Spleen (tissue), 11 donors: ENCODE results near the gene TMPRSS6. TPM values are rescaled to one million over a fixed set of nuclear protein-coding genes. Genes with fewer than 3 reads are reported as not detected.

ENCODE experiments used
- DNase-seq: peaks from one replicate; pipeline ENCODE4 v3.0.0-alpha.2; 2020
- H3K27ac ChIP-seq, 8 donors: fragments of 200-600 bp; sonication (generic) in 7 of 8; 1 replicate in 4 of 8; 2 replicates in 4 of 8; pipeline versions ENCODE4 v1.5.0 to v1.8.0; 2016 to 2021; ENCODE audit warnings: inconsistent platforms in 4 of 8, mild to moderate bottlenecking in 4 of 8, moderate library complexity in 1 of 8
- H3K27me3 ChIP-seq, 7 donors: fragments of 200-600 bp; sonication (generic) in 6 of 7; replicated peaks in 1 of 7; 1 replicate in 4 of 7; 2 replicates in 3 of 7; pipeline versions ENCODE4 v1.5.0 to v1.8.0; 2016 to 2021; ENCODE audit warnings: inconsistent platforms in 3 of 7, mild to moderate bottlenecking in 1 of 7
- H3K36me3 ChIP-seq, 6 donors: fragments of 200-600 bp; sonication (generic) in 5 of 6; 1 replicate in 4 of 6; 2 replicates in 2 of 6; pipeline versions ENCODE4 v1.5.0 to v1.8.0; 2016 to 2021; ENCODE audit warnings: inconsistent platforms in 2 of 6
- H3K4me1 ChIP-seq, 6 donors: fragments of 200-600 bp; sonication (generic) in 5 of 6; 1 replicate in 3 of 6; 2 replicates in 3 of 6; pipeline versions ENCODE4 v1.5.0 to v1.8.0; 2016 to 2021; ENCODE audit warnings: inconsistent platforms in 3 of 6
- H3K4me3 ChIP-seq, 8 donors: fragments of 200-600 bp; sonication (generic) in 7 of 8; 1 replicate in 4 of 8; 2 replicates in 4 of 8; pipeline versions ENCODE4 v1.5.0 to v1.8.0; 2016 to 2021; ENCODE audit warnings: inconsistent platforms in 4 of 8, mild to moderate bottlenecking in 4 of 8, moderate library complexity in 2 of 8
- H3K9me3 ChIP-seq, 8 donors: fragments of 200-600 bp; sonication (generic) in 7 of 8; 1 replicate in 4 of 8; 2 replicates in 4 of 8; pipeline versions ENCODE4 v1.5.0 to v1.8.0; 2016 to 2021; ENCODE audit warnings: inconsistent platforms in 4 of 8
- POLR2A ChIP-seq, 3 donors: fragments of 450-650 bp; IDR thresholded peaks; one replicate each; pipeline ENCODE4 v1.5.1; 2017; ENCODE audit warnings: antibody characterized with exemption in 3 of 3, mild to moderate bottlenecking in 1 of 3
- POLR2AphosphoS5 ChIP-seq, 3 donors: sonication (generic); formaldehyde crosslinking; IDR thresholded peaks; one replicate each; pipeline ENCODE4 v1.5.1; 2017; ENCODE audit warnings: antibody characterized with exemption in 3 of 3
- WGBS, 5 donors: extraction: QIAGEN DNeasy Blood & Tissue Kit in 3 of 5; methylation state at CpG; one replicate each; pipeline versions ENCODE4 v1.1.5 to v1.1.7; 2013 to 2018; 5-methylcytosine and 5-hydroxymethylcytosine counted together
- intact Hi-C: fragments of 100-400 bp; cut with DNase I; formaldehyde crosslinking; loops from one replicate; pipeline ENCODE4 v1.15.0; 2023; ENCODE audit warnings: low total_unique reads
- polyA plus RNA-seq, 3 donors: library from polyadenylated mRNA; stranded (reverse); fragments of 200-250 nt; gene quantifications; one replicate each; pipeline ENCODE4 v1.2.1, GENCODE V29; 2013
- total RNA-seq, 7 donors: library from RNA; depleted of rRNA in 3 of 7; stranded (reverse); fragments of >200 nt in 3 of 7; fragmentation: NEBNext Ultra II Directional in 4 of 7; extraction: Animal tissue kit (Norgen Biotek cat#: 25700) in 4 of 7; gene quantifications; one replicate each; pipeline versions ENCODE4 v1.1.0 to v1.2.1, GENCODE V29; 2016 to 2021
- TF ChIP-seq, protein P1 (sequence below), 11 experiments: fragments of 200-600 bp in 7 of 11; fragments of 450-650 bp in 4 of 11; sonication (generic) in 4 of 11; IDR thresholded peaks in 8 of 11; conservative IDR thresholded peaks in 3 of 11; 1 replicate in 7 of 11; 2 replicates in 4 of 11; pipeline versions ENCODE4 v1.4.0 to v1.8.0; 2016 to 2021; ENCODE audit warnings: antibody characterized with exemption in 11 of 11, inconsistent platforms in 4 of 11, mild to moderate bottlenecking in 1 of 11
- donor health status: healthy with polysubstance abuse.
- donor health status: DM: no; HTN: no; CAD: no; lungs with moderate emphysema.
- donor health status: DM: no; HTN: no; CAD: no.
- donor health status: Bipolar disorder and iron deficiency.
- donor health status: healthy.
- donor health status: DM: no; HTN: no; CAD: no.
- donor health status: DM: yes; HTN: yes; CAD: no.

Gene TMPRSS6
- total and polyA plus RNA-seq, 10 donors = 0.09 to 0.55 (median 0.28) TPM; not detected in 5

DNA sequence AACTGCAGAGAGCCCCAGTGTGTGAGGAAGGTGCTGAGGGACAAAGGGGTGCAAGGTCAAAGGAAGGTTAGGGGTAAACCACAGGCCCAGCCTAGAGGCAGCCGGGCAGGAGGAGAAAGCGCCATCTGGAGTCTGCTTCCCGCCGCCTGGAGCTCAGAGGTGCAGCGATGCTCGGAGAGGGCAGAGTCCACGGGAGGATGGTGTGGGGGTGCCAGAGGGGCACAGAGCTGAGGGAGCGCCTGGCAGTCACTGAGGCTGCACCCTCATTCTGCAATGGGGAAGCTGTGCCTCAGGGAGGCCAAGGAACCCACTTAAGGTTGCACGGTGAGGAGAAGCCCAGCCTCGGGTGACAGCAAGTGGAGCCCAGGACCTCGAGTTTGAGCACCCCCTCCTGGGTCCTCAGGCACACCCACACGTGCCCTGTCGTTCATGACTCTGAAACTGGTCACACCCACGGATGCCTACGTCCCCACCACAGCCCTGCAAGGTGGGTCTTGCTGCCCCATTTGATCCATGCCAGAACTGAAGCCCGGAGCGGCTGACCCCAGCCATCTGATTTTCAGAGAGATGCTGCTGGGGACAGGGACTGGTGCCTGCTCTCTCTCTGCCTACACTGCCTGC is 38.6 kb upstream of the TMPRSS6 start:
- WGBS, 5 donors = 46 to 73% (median 61%) methylated on average over 15 to 17 of the region's 17 CpGs
- Histone ChIP-seq H3K27me3 (peaks cover 0 to 7% (median 0%) of the 10 kb centered on the region in 7 donors), H3K36me3 (peaks cover 0 to 11% (median 0%) of the 10 kb centered on the region in 6 donors), H3K4me1 (peaks cover 0 to 69% (median 10%) of the 10 kb centered on the region in 6 donors), H3K4me3 (peak overlapping the region in 7 of 8 donors; percentile 24 to 70 (median 42)), H3K9me3 (peaks cover 0 to 4% (median 0%) of the 10 kb centered on the region in 8 donors), H3K27ac (peak overlapping the region in 6 of 8 donors; percentile 6 to 89 (median 83))
- DNase-seq = peak; percentile 73
- intact Hi-C loops = no loop called here
- TF ChIP-seq POLR2A (IDR thresholded peaks at IDR 0.05) (no peak), POLR2AphosphoS5 (IDR thresholded peaks at IDR 0.05) (no peak)
- TF ChIP-seq, protein P1, sequence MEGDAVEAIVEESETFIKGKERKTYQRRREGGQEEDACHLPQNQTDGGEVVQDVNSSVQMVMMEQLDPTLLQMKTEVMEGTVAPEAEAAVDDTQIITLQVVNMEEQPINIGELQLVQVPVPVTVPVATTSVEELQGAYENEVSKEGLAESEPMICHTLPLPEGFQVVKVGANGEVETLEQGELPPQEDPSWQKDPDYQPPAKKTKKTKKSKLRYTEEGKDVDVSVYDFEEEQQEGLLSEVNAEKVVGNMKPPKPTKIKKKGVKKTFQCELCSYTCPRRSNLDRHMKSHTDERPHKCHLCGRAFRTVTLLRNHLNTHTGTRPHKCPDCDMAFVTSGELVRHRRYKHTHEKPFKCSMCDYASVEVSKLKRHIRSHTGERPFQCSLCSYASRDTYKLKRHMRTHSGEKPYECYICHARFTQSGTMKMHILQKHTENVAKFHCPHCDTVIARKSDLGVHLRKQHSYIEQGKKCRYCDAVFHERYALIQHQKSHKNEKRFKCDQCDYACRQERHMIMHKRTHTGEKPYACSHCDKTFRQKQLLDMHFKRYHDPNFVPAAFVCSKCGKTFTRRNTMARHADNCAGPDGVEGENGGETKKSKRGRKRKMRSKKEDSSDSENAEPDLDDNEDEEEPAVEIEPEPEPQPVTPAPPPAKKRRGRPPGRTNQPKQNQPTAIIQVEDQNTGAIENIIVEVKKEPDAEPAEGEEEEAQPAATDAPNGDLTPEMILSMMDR (IDR thresholded peaks at IDR 0.05 in 8 of 11, conservative IDR thresholded peaks at IDR 0.05 in 3 of 11) = no peak

DNA sequence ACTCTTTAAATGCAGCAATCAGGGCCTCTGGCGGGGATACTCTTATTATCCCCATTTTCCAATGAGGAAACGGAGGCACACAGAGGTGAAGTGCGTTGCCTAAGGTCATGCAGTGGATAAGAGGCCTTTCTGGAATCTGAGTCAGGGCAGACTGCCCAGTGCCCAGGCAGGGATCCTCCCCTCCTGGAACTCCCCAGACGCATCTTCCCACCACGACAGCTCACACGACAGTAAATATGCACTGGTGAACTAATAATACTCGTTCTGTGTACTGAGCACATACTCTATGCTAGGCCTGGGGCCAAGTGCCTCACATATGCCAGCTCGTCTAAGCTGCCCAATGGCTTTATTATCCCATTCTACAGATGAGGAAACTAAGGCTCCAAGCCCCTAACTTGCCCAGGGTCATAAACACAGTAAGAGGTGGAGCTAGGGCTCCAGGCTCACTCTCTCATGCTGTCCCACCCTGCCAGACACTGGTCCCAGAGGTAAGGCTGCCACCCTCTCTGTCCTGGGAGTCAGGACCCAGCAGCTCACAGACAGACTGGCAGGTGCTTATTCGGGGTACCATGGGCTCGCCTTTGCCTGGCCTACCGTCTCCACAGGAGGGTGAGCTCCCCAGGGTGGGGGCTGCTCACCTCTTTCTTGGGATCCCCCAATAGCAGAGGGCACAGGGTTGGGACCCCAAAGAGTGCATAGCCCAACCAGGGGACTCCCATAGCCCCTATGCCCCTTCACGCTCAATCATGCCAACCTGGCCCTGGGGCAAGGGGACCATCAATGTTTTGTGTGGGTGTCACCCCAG is 37.9 kb upstream of the TMPRSS6 start:
- DNase-seq = peak; percentile 70
- H3K4me3 ChIP-seq = peak overlapping the region in 7 of 8 donors; percentile 24 to 70 (median 42)

DNA sequence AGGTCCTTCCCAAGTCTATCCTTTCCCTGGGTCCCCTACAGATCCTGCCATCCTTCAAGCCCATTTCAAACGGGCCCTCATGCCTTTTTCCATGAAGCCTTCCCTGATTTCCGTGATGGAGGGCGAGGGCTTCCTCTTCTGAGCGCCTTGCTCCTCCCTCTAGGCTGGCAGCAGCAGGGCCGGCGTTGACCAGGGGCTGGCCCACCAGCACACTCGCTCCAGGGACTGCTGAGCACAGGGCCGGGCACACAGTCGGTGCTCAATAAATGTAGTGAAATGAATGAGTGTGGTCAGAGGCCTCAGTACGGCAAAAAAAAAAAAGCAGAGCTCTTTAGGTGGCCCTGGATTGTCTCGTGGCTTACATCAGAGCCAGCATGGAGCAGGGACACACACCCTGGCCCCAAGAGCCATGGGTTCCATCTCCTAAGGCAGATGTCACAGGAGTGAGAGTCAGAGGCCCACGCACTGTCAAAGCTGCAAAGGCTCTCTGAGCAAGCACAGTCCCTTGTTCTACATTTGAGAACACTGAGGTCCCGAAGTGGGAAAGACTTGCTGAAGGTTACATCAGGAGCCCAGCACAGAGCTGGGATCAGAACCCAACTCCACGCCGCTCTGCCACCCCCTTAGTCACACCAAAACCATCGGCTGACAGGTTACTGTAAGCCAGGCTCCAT is 37.1 kb upstream of the TMPRSS6 start:
- peak overlapping the region in 5 of 8 donors; percentile 17 to 70 (median 45) for H3K4me3 ChIP-seq
- peaks cover 0 to 70% (median 10%) of the 10 kb centered on the region in 6 donors for H3K4me1 ChIP-seq
- DNase-seq = peak; percentile 36
- intact Hi-C loops = no loop called here
- peaks cover 0 to 26% (median 5%) of the 10 kb centered on the region in 6 donors for H3K36me3 ChIP-seq
- 65 to 83% (median 73%) methylated on average over 16 of the region's 16 CpGs for WGBS, 5 donors
- peak overlapping the region in 6 of 8 donors; percentile 9 to 89 (median 83) for H3K27ac ChIP-seq
- H3K27me3 ChIP-seq = peaks cover 0 to 7% (median 0%) of the 10 kb centered on the region in 7 donors
- peaks cover 0 to 4% (median 0%) of the 10 kb centered on the region in 8 donors for H3K9me3 ChIP-seq
- TF ChIP-seq POLR2AphosphoS5 (IDR thresholded peaks at IDR 0.05) = no peak
- TF ChIP-seq, protein P1 (IDR thresholded peaks at IDR 0.05 in 8 of 11, conservative IDR thresholded peaks at IDR 0.05 in 3 of 11) = no peak

More for the DNA sequence above, 37.9 kb upstream of the TMPRSS6 start:
- Histone ChIP-seq H3K36me3 (peaks cover 0 to 19% (median 1%) of the 10 kb centered on the region in 6 donors), H3K27ac (peak overlapping the region in 4 of 8 donors; percentile 82 to 89 (median 84)), H3K9me3 (peaks cover 0 to 4% (median 0%) of the 10 kb centered on the region in 8 donors), H3K4me1 (peaks cover 0 to 70% (median 10%) of the 10 kb centered on the region in 6 donors), H3K27me3 (peaks cover 0 to 7% (median 0%) of the 10 kb centered on the region in 7 donors)
- intact Hi-C loops = no loop called here
- TF ChIP-seq, protein P1 (IDR thresholded peaks at IDR 0.05 in 8 of 11, conservative IDR thresholded peaks at IDR 0.05 in 3 of 11) = no peak
- no peak for TF ChIP-seq POLR2AphosphoS5 (IDR thresholded peaks at IDR 0.05)
- TF ChIP-seq POLR2A (IDR thresholded peaks at IDR 0.05) = no peak
- 66 to 76% (median 74%) methylated on average over 9 to 12 of the region's 12 CpGs for WGBS, 5 donors
